ACC112 (cell line): ENCODE results near the gene ZNF581.
A peak's percentile ranks its signal among the peaks of the same experiment; 100 is the strongest.

Source experiments
- H2AFZ ChIP-seq: fragments of 200-600 bp; sonication (generic); one replicate; pipeline ENCODE4 v1.6.0; 2017; ENCODE audit warnings: antibody characterized with exemption, low read length; ENCODE audit not compliant: unreplicated experiment
- H3K27ac ChIP-seq: fragments of 200-600 bp; sonication (generic); 2 replicates; pipeline ENCODE4 v1.5.1; 2014; ENCODE audit warnings: low read depth, mild to moderate bottlenecking, antibody characterized with exemption, low read length, moderate library complexity
- H3K27me3 ChIP-seq: fragments of 200-600 bp; sonication (generic); 2 replicates; pipeline ENCODE4 v1.6.1; 2014; ENCODE audit warnings: mild to moderate bottlenecking, antibody characterized with exemption, low read length, moderate library complexity, mixed read lengths; ENCODE audit not compliant: insufficient read depth
- H3K36me3 ChIP-seq: fragments of 200-600 bp; sonication (generic); 2 replicates; pipeline ENCODE4 v1.6.1; 2016; ENCODE audit warnings: mild to moderate bottlenecking, antibody characterized with exemption, low read length, moderate library complexity, mixed read lengths; ENCODE audit not compliant: insufficient read depth
- H3K4me1 ChIP-seq: fragments of 200-600 bp; sonication (generic); one replicate; pipeline ENCODE4 v1.6.1; 2016; ENCODE audit warnings: low read length, mixed read lengths; ENCODE audit not compliant: insufficient read depth, unreplicated experiment, control insufficient read depth
- H3K4me3 ChIP-seq: fragments of 200-600 bp; sonication (generic); 2 replicates; pipeline ENCODE4 v1.5.1; 2014; ENCODE audit warnings: mild to moderate bottlenecking, low read depth, low read length
- H3K79me2 ChIP-seq: fragments of 200-600 bp; sonication (generic); one replicate; pipeline ENCODE4 v1.6.0; 2016; ENCODE audit warnings: low read length; ENCODE audit not compliant: control insufficient read depth, unreplicated experiment, insufficient read depth

ZNF581 gene

GRCh38 chr19:55632463-55632834 lies 11.0 kb upstream of the ZNF581 start:
- peaks cover 21% of the 10 kb centered on the region for H3K79me2 ChIP-seq
- H3K36me3 ChIP-seq = no peaks in the 10 kb centered on the region
- no peaks in the 10 kb centered on the region for H3K4me1 ChIP-seq
- H2AFZ ChIP-seq = no peak overlapping the region
- H3K27me3 ChIP-seq = no peaks in the 10 kb centered on the region
- no peak overlapping the region for H3K27ac ChIP-seq
- no peak overlapping the region for H3K4me3 ChIP-seq

- no peaks in the 10 kb centered on the region for H3K27me3 ChIP-seq
- H3K36me3 ChIP-seq = no peaks in the 10 kb centered on the region
- no peak overlapping the region for H2AFZ ChIP-seq
- H3K27ac ChIP-seq = no peak overlapping the region
- no peak overlapping the region for H3K4me3 ChIP-seq
- peaks cover 24% of the 10 kb centered on the region for H3K79me2 ChIP-seq
- no peaks in the 10 kb centered on the region for H3K4me1 ChIP-seq
Observed at GRCh38 chr19:55633861-55634260, 9.6 kb upstream of the ZNF581 start.

- H3K79me2 ChIP-seq = peaks cover 29% of the 10 kb centered on the region
- H3K27me3 ChIP-seq = no peaks in the 10 kb centered on the region
- H3K4me1 ChIP-seq = no peaks in the 10 kb centered on the region
- no peak overlapping the region for H2AFZ ChIP-seq
- no peaks in the 10 kb centered on the region for H3K36me3 ChIP-seq
- H3K4me3 ChIP-seq = peak overlapping the region; percentile 89
- H3K27ac ChIP-seq = peak overlapping the region; percentile 76
Observed at GRCh38 chr19:55635334-55635717, 8.1 kb upstream of the ZNF581 start.

- Histone ChIP-seq H3K27ac (no peak overlapping the region), H2AFZ (no peak overlapping the region), H3K36me3 (no peaks in the 10 kb centered on the region), H3K79me2 (peaks cover 29% of the 10 kb centered on the region), H3K4me3 (peak overlapping the region; percentile 89), H3K27me3 (no peaks in the 10 kb centered on the region), H3K4me1 (no peaks in the 10 kb centered on the region)
Observed at GRCh38 chr19:55635856-55636440, 7.5 kb upstream of the ZNF581 start.

GRCh38 chr19:55636723-55637122 lies 6.7 kb upstream of the ZNF581 start:
- peaks cover 29% of the 10 kb centered on the region for H3K79me2 ChIP-seq
- no peak overlapping the region for H3K27ac ChIP-seq
- H2AFZ ChIP-seq = no peak overlapping the region
- no peaks in the 10 kb centered on the region for H3K36me3 ChIP-seq
- H3K27me3 ChIP-seq = no peaks in the 10 kb centered on the region
- H3K4me1 ChIP-seq = no peaks in the 10 kb centered on the region
- no peak overlapping the region; the same call in 1 of the 2 replicates for H3K4me3 ChIP-seq

GRCh38 chr19:55637534-55637933 lies 5.9 kb upstream of the ZNF581 start:
- H3K27ac ChIP-seq = no peak overlapping the region
- no peaks in the 10 kb centered on the region for H3K36me3 ChIP-seq
- H2AFZ ChIP-seq = no peak overlapping the region
- no peaks in the 10 kb centered on the region for H3K4me1 ChIP-seq
- H3K79me2 ChIP-seq = peaks cover 29% of the 10 kb centered on the region
- no peak overlapping the region for H3K4me3 ChIP-seq
- H3K27me3 ChIP-seq = no peaks in the 10 kb centered on the region

GRCh38 chr19:55638864-55639359 lies 4.5 kb upstream of the ZNF581 start:
- H2AFZ ChIP-seq = no peak overlapping the region
- no peaks in the 10 kb centered on the region for H3K27me3 ChIP-seq
- H3K27ac ChIP-seq = no peak overlapping the region
- peaks cover 5% of the 10 kb centered on the region for H3K4me1 ChIP-seq
- no peak overlapping the region for H3K4me3 ChIP-seq
- H3K36me3 ChIP-seq = no peaks in the 10 kb centered on the region
- peaks cover 39% of the 10 kb centered on the region for H3K79me2 ChIP-seq

GRCh38 chr19:55640043-55640576 lies 3.3 kb upstream of the ZNF581 start:
- peak overlapping the region; percentile 96 for H3K4me3 ChIP-seq
- H3K27me3 ChIP-seq = no peaks in the 10 kb centered on the region
- peak overlapping the region; percentile 86 for H3K27ac ChIP-seq
- no peak overlapping the region for H2AFZ ChIP-seq
- H3K36me3 ChIP-seq = no peaks in the 10 kb centered on the region; the same call in 1 of the 2 replicates
- peaks cover 5% of the 10 kb centered on the region for H3K4me1 ChIP-seq
- H3K79me2 ChIP-seq = peaks cover 48% of the 10 kb centered on the region

- H3K27me3 ChIP-seq = no peaks in the 10 kb centered on the region
- H3K4me1 ChIP-seq = peaks cover 7% of the 10 kb centered on the region
- peak within 1 kb of the TSS; percentile 86 for H3K27ac ChIP-seq
- H3K36me3 ChIP-seq = no peaks in the 10 kb centered on the region; the same call in 1 of the 2 replicates
- H2AFZ ChIP-seq = no peak within 1 kb of the TSS
- peak within 1 kb of the TSS; percentile 96 for H3K4me3 ChIP-seq
- peaks cover 47% of the 10 kb centered on the region for H3K79me2 ChIP-seq
Observed at GRCh38 chr19:55640577-55641425, 2.6 kb upstream of the ZNF581 start, which contains the start of gene ZNF580. ZNF580 (plus strand) TSS chr19:55641002; CDS start chr19:55642509, 1,507 bp downstream.

GRCh38 chr19:55641426-55642152 lies 1.9 kb upstream of the ZNF581 start:
- H3K36me3 ChIP-seq = no peaks in the 10 kb centered on the region; the same call in 1 of the 2 replicates
- peak overlapping the region; percentile 96 for H3K4me3 ChIP-seq
- no peak overlapping the region for H2AFZ ChIP-seq
- no peaks in the 10 kb centered on the region for H3K27me3 ChIP-seq
- peak overlapping the region; percentile 86 for H3K27ac ChIP-seq
- peaks cover 7% of the 10 kb centered on the region for H3K4me1 ChIP-seq
- H3K79me2 ChIP-seq = peaks cover 40% of the 10 kb centered on the region
